Stimulated activated CD8-positive, alpha-beta memory T cell treated with anti-CD3 and anti-CD28 coated beads, Interleukin-4, amount 100 ng/mL, for 24 hours (primary cell): ENCODE measurements around the gene RABL2A.
"Not testable (repeated sequence)": the region's sequence is repeated elsewhere in the genome, so short reads cannot be mapped to it uniquely, and the experiment has no call there.

Experiments used
- DNase-seq: peaks from one replicate; pipeline ENCODE4 v3.0.0-alpha.2; 2020; ENCODE audit warnings: low read depth

The RABL2A gene

DNA sequence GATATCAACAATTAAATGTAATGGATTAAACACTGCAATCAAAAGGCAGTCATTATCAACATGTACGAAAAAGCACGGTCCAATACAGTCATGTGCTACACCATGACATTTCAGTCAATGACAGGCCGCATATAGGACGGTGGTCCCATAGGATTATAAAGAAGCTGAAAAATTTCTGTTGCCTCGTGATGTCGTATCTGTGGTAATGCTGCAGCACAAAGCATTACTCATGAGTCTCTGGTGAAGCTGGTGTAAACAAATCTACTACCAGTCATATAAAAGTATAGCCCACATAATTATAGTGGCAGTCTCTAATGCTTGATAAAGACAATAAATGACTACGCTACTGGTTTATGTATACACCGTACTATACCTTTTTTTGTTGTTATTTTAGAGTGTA, 58.4 kb downstream of the RABL2A start:
- DNase-seq = no peak

DNA sequence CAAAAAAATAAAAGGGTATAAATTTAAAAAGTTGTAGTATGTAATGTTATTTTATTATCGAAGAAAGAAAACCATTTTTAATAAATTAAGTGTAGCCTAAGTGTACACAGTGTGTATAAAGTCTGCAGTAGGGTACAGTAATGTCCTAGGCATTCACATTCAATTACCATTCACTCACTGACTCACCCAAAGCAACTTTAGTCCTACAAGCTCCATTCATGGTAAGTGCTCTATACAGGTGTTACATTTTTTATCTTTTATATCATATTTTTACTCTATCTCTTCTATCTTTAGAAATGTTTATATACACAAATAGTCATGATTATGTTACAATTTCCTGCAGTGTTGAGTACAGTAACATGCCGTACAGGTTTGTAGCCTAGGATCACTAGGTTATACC, 59.5 kb downstream of the RABL2A start:
- no peak for DNase-seq

DNA sequence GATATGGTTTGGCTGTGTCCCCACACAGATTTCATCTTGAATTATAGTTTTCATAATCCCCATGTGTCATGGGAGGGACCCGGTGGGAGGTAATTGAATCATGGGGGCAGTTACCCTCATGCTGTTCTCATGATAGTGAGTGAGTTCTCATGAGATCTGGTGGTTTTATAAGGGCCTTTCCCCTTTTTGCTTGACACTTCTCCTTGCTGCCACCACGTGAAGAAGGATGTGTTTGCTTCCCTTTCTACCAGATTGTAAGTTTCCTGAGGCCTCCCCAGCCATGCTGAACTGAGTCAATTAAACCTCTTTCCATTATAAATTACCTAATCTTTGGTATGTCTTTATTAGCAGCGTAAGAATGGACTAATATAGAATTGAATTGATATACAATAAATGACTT, 63.8 kb downstream of the RABL2A start:
- not testable (repeated sequence) for DNase-seq
